ENCODE results near the gene RELL1.

DNA sequence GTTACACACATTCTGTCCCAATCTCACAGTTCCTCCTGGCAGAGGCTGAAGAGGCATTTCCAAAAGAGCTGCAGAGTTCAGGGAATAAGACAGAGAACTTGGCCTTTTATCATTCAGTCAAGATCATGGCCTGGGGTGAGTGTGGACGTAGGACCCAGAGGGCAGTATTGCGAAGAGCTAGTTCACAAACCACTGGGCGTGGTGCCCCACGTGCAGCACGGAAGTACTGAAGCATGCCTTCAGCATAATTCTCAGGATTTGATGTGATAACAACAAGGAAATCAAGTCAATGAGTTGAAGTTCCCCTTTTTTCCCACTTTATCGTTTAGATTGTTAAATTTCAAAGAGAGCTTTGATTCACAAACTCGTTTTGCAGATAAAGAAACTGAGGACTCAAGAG lies 117.7 kb downstream of the RELL1 start:
- TF ChIP-seq POLR2A (IDR thresholded peaks at IDR 0.05; ENCODE audit: low read length) (no peak), GATA1 (IDR thresholded peaks at IDR 0.05; ENCODE audit: low read depth, low read length) (no peak)

All from erythroblast (primary cell).